GM23338 (cell line): ENCODE data around the gene FAM200C. TPM values are rescaled to one million over a fixed set of nuclear protein-coding genes. Genes with fewer than 3 reads are reported as not detected.

ENCODE experiments used
- ATAC-seq: fragments of 200-7000 bp; cut with Tn5 transposase; 3 replicates; pipeline ENCODE4 v1.9.1; 2020
- DNase-seq: peaks from one replicate; pipeline ENCODE4 v3.0.0-alpha.2; 2015; ENCODE audit warnings: low spot score
- H2AFZ ChIP-seq: fragments of 200-600 bp; sonication (generic); 2 replicates; pipeline ENCODE4 v1.8.0; 2016; ENCODE audit warnings: antibody characterized with exemption, mild to moderate bottlenecking, moderate library complexity
- H3F3A ChIP-seq: fragments of 200-600 bp; sonication (generic); replicated peaks from 2 replicates; pipeline ENCODE4 v1.8.0; 2017; ENCODE audit warnings: antibody characterized with exemption, mixed run types, low read depth
- H3K27ac ChIP-seq: fragments of 200-600 bp; sonication (generic); 2 replicates; pipeline ENCODE4 v1.6.1; 2016; ENCODE audit warnings: low read depth
- H3K27me3 ChIP-seq: fragments of 200-600 bp; sonication (generic); 2 replicates; pipeline ENCODE4 v1.8.0; 2016; ENCODE audit warnings: mild to moderate bottlenecking, mixed run types, moderate library complexity; ENCODE audit not compliant: insufficient read depth
- H3K36me3 ChIP-seq: fragments of 200-600 bp; sonication (generic); 2 replicates; pipeline ENCODE4 v1.8.0; 2016; ENCODE audit warnings: mild to moderate bottlenecking; ENCODE audit not compliant: insufficient read depth
- H3K4me1 ChIP-seq: fragments of 200-600 bp; sonication (generic); 2 replicates; pipeline ENCODE4 v1.8.0; 2016; ENCODE audit warnings: mild to moderate bottlenecking, moderate library complexity; ENCODE audit not compliant: insufficient read depth
- H3K4me2 ChIP-seq: fragments of 200-600 bp; sonication (generic); 2 replicates; pipeline ENCODE4 v1.7.1; 2017; ENCODE audit warnings: mixed run types
- H3K4me3 ChIP-seq: fragments of 200-600 bp; sonication (generic); 2 replicates; pipeline ENCODE4 v1.6.1; 2016; ENCODE audit warnings: mixed run types
- H3K79me2 ChIP-seq: fragments of 200-600 bp; sonication (generic); replicated peaks from 2 replicates; pipeline ENCODE4 v1.8.0; 2017; ENCODE audit warnings: mild to moderate bottlenecking; ENCODE audit not compliant: insufficient read depth
- H3K9me2 ChIP-seq: fragments of 200-600 bp; sonication (generic); 2 replicates; pipeline ENCODE4 v1.8.0; 2017; ENCODE audit not compliant: insufficient read depth
- H4K20me1 ChIP-seq: fragments of 200-600 bp; sonication (generic); replicated peaks from 2 replicates; pipeline ENCODE4 v1.8.0; 2017; ENCODE audit warnings: mild to moderate bottlenecking; ENCODE audit not compliant: insufficient read depth
- H3K27ac Mint-ChIP-seq: 2 replicates; pipeline ENCODE4 v1.8.0; 2020; ENCODE audit warnings: inconsistent platforms, mild to moderate bottlenecking, moderate library complexity, mixed read lengths
- H3K27me3 Mint-ChIP-seq: 3 replicates; pipeline ENCODE4 v1.8.0; 2022; ENCODE audit warnings: low read depth, mild to moderate bottlenecking, moderate library complexity, mixed read lengths, inconsistent platforms; ENCODE audit not compliant: insufficient read depth, poor library complexity
- H3K36me3 Mint-ChIP-seq: 3 replicates; pipeline ENCODE4 v1.8.0; 2021; ENCODE audit warnings: low read depth, mild to moderate bottlenecking, inconsistent platforms, moderate library complexity, mixed read lengths
- H3K4me1 Mint-ChIP-seq: 3 replicates; pipeline ENCODE4 v1.8.0; 2020; ENCODE audit warnings: mild to moderate bottlenecking, inconsistent platforms, mixed read lengths
- H3K4me3 Mint-ChIP-seq: 3 replicates; pipeline ENCODE4 v1.8.0; 2021; ENCODE audit warnings: moderate library complexity, mild to moderate bottlenecking, inconsistent platforms, mixed read lengths
- H3K9me3 Mint-ChIP-seq: 3 replicates; pipeline ENCODE4 v1.8.0; 2020; ENCODE audit warnings: moderate library complexity, mild to moderate bottlenecking, inconsistent platforms, mixed read lengths
- CREB1 ChIP-seq: fragments of 250-450 bp; sonication (Bioruptor Pico); IDR thresholded peaks from 2 replicates; pipeline ENCODE4 v1.5.0; 2020; ENCODE audit warnings: low read depth, mild to moderate bottlenecking, moderate library complexity
- CTCF ChIP-seq, 2 experiments: fragments of 200-600 bp in 1 of 2; sonication (generic) in 1 of 2; conservative IDR thresholded peaks; 2 replicates each; pipeline versions ENCODE4 v1.5.1 to v1.6.1; 2016 to 2017; ENCODE audit warnings: antibody characterized with exemption in 2 of 2, low read depth in 2 of 2, mild to moderate bottlenecking in 2 of 2, moderate library complexity in 1 of 2
- ETS1 ChIP-seq: IDR thresholded peaks from 2 replicates; pipeline ENCODE4 v1.6.1; 2016; ENCODE audit warnings: antibody characterized with exemption
- EZH2 ChIP-seq: fragments of 200-600 bp; sonication (generic); IDR thresholded peaks from one replicate; pipeline ENCODE4 v1.8.0; 2017; ENCODE audit warnings: antibody characterized with exemption, mild to moderate bottlenecking, low read depth; ENCODE audit not compliant: unreplicated experiment
- EZH2phosphoT487 ChIP-seq: fragments of 200-600 bp; sonication (generic); IDR thresholded peaks from one replicate; pipeline ENCODE4 v1.8.1; 2018; ENCODE audit warnings: antibody characterized with exemption; ENCODE audit not compliant: unreplicated experiment
- JUNB ChIP-seq: IDR thresholded peaks from one replicate; pipeline ENCODE4 v1.6.1; 2016; ENCODE audit warnings: antibody characterized with exemption; ENCODE audit not compliant: unreplicated experiment
- NANOG ChIP-seq: IDR thresholded peaks from 2 replicates; pipeline ENCODE4 v1.6.1; 2016; ENCODE audit warnings: antibody characterized with exemption, borderline replicate concordance
- POLR2AphosphoS5 ChIP-seq: IDR thresholded peaks from 2 replicates; pipeline ENCODE4 v1.6.1; 2016; ENCODE audit warnings: antibody characterized with exemption, low read depth
- REST ChIP-seq: IDR thresholded peaks from one replicate; pipeline ENCODE4 v1.6.1; 2018; ENCODE audit warnings: antibody characterized with exemption; ENCODE audit not compliant: unreplicated experiment
- STAT1 ChIP-seq: IDR thresholded peaks from one replicate; pipeline ENCODE4 v1.6.1; 2016; ENCODE audit warnings: antibody characterized with exemption; ENCODE audit not compliant: unreplicated experiment
- ZNF114 ChIP-seq: fragments of 250-450 bp; sonication (Bioruptor Pico); IDR thresholded peaks from 2 replicates; pipeline ENCODE4 v1.5.0; 2020; ENCODE audit warnings: mild to moderate bottlenecking, moderate library complexity
- ZNF331 ChIP-seq: fragments of 250-450 bp; sonication (Bioruptor Pico); IDR thresholded peaks from 2 replicates; pipeline ENCODE4 v1.5.0; 2020; ENCODE audit warnings: low read depth, mild to moderate bottlenecking, moderate library complexity
- ZNF462 ChIP-seq: fragments of 250-450 bp; sonication (Bioruptor Pico); IDR thresholded peaks from 2 replicates; pipeline ENCODE4 v1.5.0; 2020; ENCODE audit warnings: mild to moderate bottlenecking, moderate library complexity
- polyA plus RNA-seq: library from polyadenylated mRNA; unstranded; fragments of >200 nt; fragmentation: Nextera tagmentation; extraction: Ambion mirVana; gene quantifications from 2 replicates; pipeline ENCODE4 v1.2.1, GENCODE V29; 2016
- total RNA-seq: library from RNA; depleted of rRNA; stranded (reverse); fragments of >200 nt; shearing (Covaris generic); gene quantifications from 2 replicates; pipeline ENCODE4 v1.2.3, GENCODE V29; 2014

Gene FAM200C
- total and polyA plus RNA-seq, 2 experiments from 2014 or later, result 4.6 to 6.9 TPM

- no peak overlapping the region for H3K4me2 ChIP-seq
- no peak overlapping the region for H2AFZ ChIP-seq
- H3K27me3 Mint-ChIP-seq, result no peaks in the 10 kb centered on the region
- H3K4me3 ChIP-seq, result no peak overlapping the region
- H3K79me2 ChIP-seq, result no peaks in the 10 kb centered on the region
- no peaks in the 10 kb centered on the region for H3K9me2 ChIP-seq
- H3K27ac ChIP-seq, result no peak overlapping the region
- H3F3A ChIP-seq, result no peaks in the 10 kb centered on the region
- H3K4me1 ChIP-seq, result peaks cover 3% of the 10 kb centered on the region; the same call in 1 of the 2 replicates
- no peaks in the 10 kb centered on the region for H3K27me3 ChIP-seq
- no peaks in the 10 kb centered on the region for H3K9me3 Mint-ChIP-seq
- H3K4me3 Mint-ChIP-seq, result no peak overlapping the region
- TF ChIP-seq EZH2phosphoT487, result no peak
- TF ChIP-seq ETS1, result no peak
- TF ChIP-seq CTCF (conservative IDR thresholded peaks at IDR 0.05; ENCODE audit: low read depth in 2 of 2), result no peak
- TF ChIP-seq JUNB, result no peak
- TF ChIP-seq CREB1 (CRISPR knock-in tag), result no peak
- TF ChIP-seq ZNF114 (CRISPR knock-in tag), result no peak
- no peak for TF ChIP-seq STAT1
- no peak for TF ChIP-seq POLR2AphosphoS5
- no peak for TF ChIP-seq EZH2
- no peak for TF ChIP-seq REST
- TF ChIP-seq ZNF331, result no peak
- no peak for TF ChIP-seq NANOG
- no peak for TF ChIP-seq ZNF462 (CRISPR knock-in tag)
- no peak overlapping the region for H3K27ac Mint-ChIP-seq
- ATAC-seq, result no peak
- H3K36me3 Mint-ChIP-seq, result no peaks in the 10 kb centered on the region
- peaks cover 11% of the 10 kb centered on the region; the same call in 2 of the 3 replicates for H3K4me1 Mint-ChIP-seq
- no peaks in the 10 kb centered on the region for H3K36me3 ChIP-seq
- H4K20me1 ChIP-seq, result no peaks in the 10 kb centered on the region
- no peak for DNase-seq
These were observed 19.8 kb downstream of the FAM200C start for GRCh38 chr5:160380041-160380440.
